NCI-H510A (cell line): ENCODE results near the gene CAMSAP2.

Experiments
- DNase-seq: peaks from one replicate; lab custom pipeline; 2025; lab: John Stamatoyannopoulos, UW

The CAMSAP2 gene

GRCh38 chr1:200838676-200839445 is 100.2 kb downstream of the CAMSAP2 start:
- no peak for DNase-seq

- no peak for DNase-seq
Observed at GRCh38 chr1:200845360-200845759, 106.7 kb downstream of the CAMSAP2 start.

- DNase-seq = no peak
Observed at GRCh38 chr1:200846398-200846797, 107.7 kb downstream of the CAMSAP2 start.

- no peak for DNase-seq
Observed at GRCh38 chr1:200849430-200849829, 110.7 kb downstream of the CAMSAP2 start.

- no peak for DNase-seq
Observed at GRCh38 chr1:200850554-200850953, 111.9 kb downstream of the CAMSAP2 start.

- DNase-seq = no peak
Observed at GRCh38 chr1:200856716-200857357, 118.1 kb downstream of the CAMSAP2 start.

GRCh38 chr1:200857804-200858203 is 119.1 kb downstream of the CAMSAP2 start:
- DNase-seq = no peak

GRCh38 chr1:200861937-200862647 is 123.4 kb downstream of the CAMSAP2 start:
- no peak for DNase-seq

GRCh38 chr1:200862713-200863415 is 124.2 kb downstream of the CAMSAP2 start:
- DNase-seq = no peak

GRCh38 chr1:200866116-200866515 is 127.4 kb downstream of the CAMSAP2 start:
- no peak for DNase-seq

GRCh38 chr1:200866521-200866920 is 127.8 kb downstream of the CAMSAP2 start:
- DNase-seq = no peak

GRCh38 chr1:200867018-200867811 is 128.5 kb downstream of the CAMSAP2 start:
- no peak for DNase-seq

- DNase-seq = no peak
Observed at GRCh38 chr1:200869376-200869752, 130.7 kb downstream of the CAMSAP2 start.

GRCh38 chr1:200869753-200870391 is 131.2 kb downstream of the CAMSAP2 start:
- no peak for DNase-seq

GRCh38 chr1:200872446-200873115 is 133.9 kb downstream of the CAMSAP2 start, which contains the start of gene GPR25:
Gene GPR25 (plus strand): TSS chr1:200872981. CDS start chr1:200873038, 57 bp downstream.
- no peak for DNase-seq

GRCh38 chr1:200873116-200873670 is 134.5 kb downstream of the CAMSAP2 start:
- no peak for DNase-seq

GRCh38 chr1:200873671-200874397 is 135.1 kb downstream of the CAMSAP2 start:
- no peak for DNase-seq

- no peak for DNase-seq
Observed at GRCh38 chr1:200874694-200875093, 136.0 kb downstream of the CAMSAP2 start.

- no peak for DNase-seq
Observed at GRCh38 chr1:200875416-200875815, 136.7 kb downstream of the CAMSAP2 start.
